ENCODE data around the gene COMMD8.
"Not testable (repeated sequence)": the region's sequence is repeated elsewhere in the genome, so short reads cannot be mapped to it uniquely, and the experiment has no call there.

Gene COMMD8

DNA sequence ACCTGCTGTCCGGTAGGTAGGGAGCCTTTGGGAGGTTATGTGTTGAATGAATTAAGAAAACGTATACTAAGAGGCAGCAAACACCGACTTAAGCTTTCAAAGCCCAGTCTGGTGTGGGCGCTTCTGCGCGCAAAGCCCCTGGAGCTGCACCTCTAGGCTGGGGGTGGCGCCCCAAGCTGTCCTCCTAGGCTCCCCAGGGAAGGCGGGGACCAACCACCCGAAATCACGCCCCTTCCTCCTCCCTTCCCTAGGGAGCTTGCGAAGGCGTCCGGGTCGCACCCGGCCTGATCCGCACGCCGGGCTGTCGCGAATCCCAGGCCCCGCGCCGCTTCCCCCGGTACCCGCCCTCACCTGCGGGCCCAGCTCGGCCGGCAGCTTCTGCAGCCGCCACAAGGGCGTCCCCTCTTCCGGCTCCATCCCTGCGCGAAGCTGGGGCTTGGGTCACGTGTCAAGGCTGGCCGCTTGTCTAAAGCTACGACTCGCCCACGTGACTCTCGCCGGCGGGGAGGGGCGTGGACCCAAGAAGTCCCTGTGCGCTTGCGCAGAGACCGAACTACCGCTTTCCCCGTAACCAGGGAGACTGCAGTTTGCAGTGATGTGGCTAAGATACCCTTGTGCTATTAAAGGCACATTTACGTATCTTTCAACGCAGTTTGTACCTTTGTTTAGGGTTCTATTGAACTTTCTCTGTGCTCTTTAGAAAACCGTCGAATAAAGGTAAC is at the start of gene COMMD8:
TSS of gene COMMD8 (minus strand) at position 468 of the 722 bp plus-strand sequence. CDS start at position 417, 51 bp downstream.
- DNase-seq: peak; percentile 80

DNA sequence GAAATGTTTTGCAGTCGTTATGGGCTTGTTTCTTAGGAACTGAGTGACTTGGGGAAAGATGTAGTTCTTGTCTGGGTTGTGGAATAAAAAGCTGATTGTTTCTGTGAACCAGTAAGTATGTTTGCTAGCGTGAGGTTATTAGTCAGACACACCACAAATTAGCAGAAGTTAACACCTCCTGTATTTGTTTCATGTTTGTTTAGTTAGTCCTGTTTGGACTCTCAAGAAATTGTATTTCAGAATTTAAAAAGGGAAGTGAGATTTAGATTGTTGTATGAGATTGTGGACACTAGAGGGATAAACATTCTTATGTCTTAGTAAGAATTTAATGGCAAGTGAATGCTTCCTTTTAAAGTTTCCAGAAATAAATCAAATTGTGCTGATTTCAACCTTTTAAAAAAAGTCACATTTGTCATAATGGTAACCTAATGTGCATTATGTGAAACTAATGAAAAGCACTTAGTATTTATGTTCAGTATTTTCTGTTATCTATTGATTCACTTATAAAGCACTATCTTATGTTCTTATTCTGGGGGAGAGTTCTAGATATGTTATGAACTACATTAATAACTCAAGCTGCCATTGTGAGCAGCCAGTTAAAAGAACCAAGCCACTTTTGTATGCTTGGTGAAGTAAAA is 47.1 kb upstream of the COMMD8 start:
- DNase-seq: no peak

DNA sequence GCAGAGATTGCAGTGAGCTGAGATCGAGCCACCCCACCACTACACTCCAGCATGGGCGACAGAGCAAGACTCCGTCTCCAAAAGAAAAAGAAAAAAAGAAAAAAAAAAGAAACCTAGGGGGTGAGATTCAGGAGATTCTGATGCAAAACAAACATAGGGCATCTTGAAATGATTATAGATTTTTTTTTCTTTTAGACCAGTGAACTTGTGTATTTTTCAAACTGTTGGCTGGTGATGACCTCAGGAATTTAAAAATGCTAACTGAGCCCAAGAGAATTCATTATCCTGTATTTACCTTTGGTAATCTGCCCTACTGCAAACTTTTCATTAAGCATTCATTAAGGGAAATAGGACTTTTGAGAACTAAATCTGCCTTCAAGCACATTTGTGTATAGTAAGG is 42.2 kb upstream of the COMMD8 start:
- DNase-seq: no peak

DNA sequence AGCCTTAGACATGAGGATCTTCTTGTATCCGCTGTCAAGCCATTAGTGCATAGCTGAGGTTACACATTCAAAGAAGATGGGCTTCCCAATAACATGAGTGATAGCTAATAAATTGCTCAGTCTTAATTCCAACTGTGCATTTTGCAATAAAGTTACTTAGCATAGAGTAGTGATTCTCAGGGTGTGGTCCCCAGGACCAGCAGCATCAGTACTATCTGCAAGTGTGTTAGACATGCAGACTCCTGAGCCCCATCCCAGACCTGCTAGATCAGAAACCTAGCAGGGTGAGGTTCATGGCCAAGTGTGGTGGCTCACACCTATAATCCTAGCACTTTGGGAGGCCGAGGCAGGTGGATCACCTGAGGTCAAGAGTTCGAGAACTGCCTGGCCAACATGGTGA is 41.6 kb upstream of the COMMD8 start:
- DNase-seq: no peak

DNA sequence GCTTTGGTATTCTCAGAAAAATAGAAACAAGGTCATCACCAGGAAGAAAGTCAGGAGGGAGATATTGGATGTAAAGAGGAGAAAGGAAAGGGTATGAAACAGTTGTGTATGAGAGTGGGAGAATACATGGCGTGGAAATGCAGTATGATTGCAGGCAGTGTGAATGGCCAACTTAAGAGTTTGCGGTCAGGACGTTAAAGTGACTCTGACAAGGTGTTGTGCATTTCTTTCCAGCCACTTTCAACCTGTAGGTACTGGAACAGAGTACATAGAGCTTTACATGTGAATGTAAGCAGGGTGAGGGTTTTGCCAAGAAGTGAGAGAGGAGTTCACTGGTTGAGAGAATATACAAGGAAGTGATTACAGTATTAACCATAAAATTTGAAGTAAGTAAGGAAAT is 37.3 kb upstream of the COMMD8 start:
- no peak for DNase-seq

DNA sequence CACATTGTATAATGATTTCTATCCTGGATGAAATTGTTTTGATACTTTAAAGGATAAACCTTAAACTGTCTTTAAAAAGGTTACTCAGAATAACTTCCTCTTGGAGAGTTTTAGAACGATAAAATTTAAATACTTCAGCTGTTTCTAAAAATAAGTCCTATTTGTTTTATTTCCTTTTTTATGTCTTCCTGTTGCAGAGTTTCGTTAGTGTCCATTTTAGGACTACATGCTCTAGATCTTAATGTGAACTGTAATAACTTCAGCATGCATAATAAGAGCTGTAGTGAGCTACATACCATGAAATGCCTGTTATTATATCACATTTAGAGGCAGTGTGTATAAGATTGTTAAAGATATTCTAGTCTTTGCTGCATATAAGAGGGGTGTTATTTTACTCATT is 36.2 kb upstream of the COMMD8 start:
- DNase-seq: no peak

DNA sequence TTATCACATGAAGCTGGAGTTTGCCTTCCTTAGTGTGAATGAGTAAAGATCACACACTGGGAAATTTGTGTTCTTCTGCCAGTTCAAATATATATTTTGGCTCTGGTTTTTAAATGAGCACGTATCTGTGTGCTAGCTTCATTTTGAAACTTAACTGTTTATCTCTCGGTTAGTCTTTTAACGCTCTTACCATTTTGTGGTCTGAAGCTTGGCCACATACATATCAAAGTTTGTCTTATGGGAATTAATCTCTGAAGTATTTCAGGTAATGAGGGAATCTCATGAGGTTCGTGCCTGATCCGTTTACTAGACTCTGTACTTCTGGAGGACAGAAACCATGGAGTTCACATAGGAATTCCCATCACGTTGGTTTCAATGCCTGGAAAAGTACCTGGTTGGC is 35.4 kb upstream of the COMMD8 start:
- no peak for DNase-seq

DNA sequence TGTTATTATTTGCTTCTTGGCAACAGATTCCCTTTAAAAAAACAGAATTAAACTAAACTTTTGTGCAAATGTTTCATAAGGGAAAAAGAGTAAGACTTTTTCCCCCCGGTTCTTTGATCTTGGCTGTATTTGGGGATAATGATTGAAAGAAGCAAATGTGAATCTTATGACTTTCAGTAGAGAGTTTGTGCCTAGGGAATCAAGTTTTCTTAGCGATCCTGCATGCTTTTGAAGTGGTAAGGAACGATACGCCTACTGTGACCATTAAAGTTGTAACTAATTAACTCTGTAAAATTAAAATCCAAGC is 30.6 kb upstream of the COMMD8 start:
- DNase-seq: no peak

DNA sequence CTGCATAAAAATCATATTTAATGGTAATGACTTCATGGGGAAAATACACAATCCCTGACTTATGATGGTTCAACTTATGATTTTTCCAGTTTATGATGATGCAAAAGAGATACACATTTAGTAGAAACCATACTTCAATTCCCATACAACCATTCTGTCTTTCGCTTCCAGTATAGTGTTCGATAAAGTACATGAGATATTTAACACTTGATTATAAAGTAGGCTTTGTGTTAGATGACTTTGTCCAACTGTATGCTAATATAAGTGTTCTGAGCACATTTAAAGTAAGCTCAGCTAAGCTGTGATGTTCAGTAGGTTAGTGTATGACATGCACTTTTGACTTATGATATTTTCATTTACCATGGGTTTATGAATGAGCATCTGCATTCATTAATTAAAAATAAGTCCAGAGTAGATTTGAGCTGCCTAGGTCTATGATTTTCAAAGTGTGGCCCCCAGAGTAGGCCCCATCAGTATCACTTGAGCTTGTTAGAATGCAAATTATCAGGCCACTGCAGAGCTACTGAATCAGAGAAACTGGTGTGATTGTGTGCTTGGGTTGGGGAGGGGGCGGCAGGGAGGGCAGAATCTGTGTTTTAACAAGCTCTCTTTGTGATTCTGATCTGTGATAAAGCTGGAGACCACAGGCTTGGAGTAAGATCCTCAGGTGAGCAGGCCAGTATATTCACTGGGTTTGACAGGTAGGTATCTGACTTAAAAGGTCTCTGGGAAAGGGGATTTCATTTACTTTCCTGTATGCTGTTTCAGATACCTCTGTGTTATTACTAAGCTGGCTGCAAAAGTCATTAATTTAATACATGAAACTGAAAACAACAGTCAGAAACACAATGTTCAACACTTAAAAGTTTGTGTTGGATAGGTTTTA is 30.0 kb upstream of the COMMD8 start:
- DNase-seq: no peak

DNA sequence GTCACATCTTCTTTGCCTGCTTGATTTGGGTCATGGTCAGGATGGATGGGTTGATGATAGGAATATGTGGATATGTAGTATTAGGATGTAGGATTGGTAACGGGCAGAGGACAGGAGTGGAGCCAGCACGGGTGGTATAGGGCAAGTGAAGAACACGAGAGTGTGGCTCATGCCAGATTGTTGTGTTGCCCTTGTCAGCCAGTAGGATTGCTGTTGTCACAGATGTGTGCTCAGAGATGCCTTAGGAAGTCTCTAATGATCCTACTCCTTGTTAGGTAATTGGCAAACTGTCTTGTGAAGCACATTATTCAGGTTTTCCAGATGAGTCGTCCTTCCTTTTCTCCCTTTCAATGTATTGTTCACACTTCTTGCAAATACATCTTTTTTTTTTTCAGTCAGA is 27.0 kb upstream of the COMMD8 start:
- no peak for DNase-seq

DNA sequence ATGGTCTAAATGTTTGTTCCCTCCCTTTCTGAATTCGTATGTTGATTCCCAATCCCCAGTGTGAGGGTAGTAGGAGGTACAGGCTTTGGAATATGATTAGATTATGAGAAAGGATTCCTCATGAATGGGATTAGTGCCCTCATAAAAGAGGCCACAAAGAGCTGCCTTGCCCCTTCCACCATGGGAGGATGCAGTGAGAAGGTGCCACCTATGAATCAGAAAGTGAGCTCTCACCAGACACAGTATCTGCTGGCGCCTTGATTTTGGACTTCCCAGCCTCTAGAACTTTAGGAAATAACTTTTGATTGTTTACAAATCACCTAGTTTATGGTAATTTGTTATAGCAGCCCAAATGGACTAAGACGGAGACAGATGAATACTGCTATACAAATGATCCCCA is 25.2 kb upstream of the COMMD8 start:
- DNase-seq: no peak

DNA sequence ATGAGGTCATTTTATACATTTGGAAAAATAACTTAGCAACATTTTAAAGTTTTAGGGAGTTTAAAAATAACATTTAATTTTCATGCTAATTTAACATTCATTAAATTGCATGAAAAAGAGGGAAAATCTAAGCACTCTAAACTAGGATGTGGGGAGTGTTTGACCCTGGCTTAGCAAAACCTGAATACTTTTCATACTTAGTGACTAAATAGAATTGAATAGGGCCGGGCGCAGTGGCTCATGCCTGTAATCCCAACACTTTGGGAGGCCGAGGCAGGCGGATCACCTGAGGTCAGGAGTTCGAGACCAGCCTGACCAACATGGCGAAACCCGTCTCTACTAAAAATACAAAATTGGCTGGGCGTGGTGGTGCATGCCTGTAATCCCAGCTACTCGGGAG is 23.2 kb upstream of the COMMD8 start:
- DNase-seq: not testable (repeated sequence)

DNA sequence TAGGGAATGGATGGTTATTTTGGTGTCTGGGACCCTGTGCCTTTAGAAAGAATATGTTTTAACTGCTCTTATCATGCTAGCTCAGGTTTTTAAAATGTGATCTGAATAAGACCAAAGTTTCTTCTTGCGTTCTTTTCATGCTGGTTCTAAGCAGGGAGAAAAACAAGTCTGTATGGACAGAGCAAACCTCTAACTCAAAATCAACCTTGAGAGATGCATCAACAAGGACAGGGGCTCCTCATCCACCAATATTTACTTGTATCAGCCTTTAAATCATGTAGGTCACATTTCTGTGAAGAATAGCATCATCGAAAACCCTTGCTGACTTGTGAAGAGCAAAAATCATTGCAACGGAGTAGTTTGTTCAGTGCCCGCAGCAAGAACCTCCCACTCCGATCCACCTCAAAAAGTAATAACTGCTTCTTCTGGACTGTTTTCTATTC is 22.8 kb upstream of the COMMD8 start:
- no peak for DNase-seq

DNA sequence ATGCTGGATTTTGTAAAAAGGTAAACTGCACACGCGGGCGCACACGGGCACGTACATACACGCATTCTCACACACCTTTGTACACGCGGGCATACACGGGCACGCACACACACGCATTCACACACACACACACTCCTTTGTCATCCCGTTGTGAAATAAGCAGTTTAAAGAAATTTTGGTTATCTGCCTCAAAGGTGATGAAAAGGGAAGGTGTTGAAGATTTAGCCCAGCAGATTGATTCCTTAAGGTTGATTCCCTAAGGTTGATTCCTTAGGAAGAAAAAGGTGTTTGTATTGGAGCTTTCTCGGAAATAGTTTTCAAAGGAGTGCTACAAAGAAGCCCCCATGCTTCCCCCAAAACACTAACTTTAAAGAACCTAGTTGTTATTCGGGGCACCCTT is 22.3 kb upstream of the COMMD8 start:
- no peak for DNase-seq

DNA sequence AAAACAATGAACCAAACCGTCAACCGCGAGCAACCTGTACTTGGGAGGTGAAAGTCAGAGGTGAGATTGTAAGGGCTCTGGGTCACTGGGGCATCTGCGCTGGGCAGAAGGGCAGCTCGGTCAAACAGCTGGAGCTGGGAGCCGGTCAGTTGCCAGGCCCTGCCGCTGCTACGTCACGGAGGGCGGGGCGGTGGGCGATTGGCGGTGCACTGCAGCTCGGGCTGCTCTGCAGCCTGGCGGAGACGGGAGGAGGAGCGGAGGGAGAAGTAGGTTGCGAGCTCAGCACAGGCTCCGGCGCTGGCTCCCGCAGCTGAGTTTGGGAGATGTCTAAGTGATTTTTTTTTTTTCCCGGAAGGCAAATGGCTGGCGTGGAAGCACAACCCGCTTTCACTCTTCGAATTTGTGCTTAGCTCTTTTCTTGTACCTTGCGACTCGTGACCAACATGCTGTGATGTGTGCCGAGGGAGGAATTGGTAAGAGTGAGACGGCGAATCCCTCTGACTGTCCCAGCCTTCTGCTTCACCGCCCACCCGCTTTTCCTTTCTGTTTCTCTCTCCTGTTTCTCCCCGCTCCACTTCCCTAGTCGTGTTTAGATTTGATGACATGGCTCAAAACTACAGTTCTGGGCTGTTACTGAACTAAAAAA is 21.7 kb upstream of the COMMD8 start, which contains the start of gene ATP10D:
TSS of gene ATP10D (plus strand) at position 229 of the 646 bp plus-strand sequence. CDS start 27,266 bp downstream, outside the sequence.
- peak; percentile 65 for DNase-seq

DNA sequence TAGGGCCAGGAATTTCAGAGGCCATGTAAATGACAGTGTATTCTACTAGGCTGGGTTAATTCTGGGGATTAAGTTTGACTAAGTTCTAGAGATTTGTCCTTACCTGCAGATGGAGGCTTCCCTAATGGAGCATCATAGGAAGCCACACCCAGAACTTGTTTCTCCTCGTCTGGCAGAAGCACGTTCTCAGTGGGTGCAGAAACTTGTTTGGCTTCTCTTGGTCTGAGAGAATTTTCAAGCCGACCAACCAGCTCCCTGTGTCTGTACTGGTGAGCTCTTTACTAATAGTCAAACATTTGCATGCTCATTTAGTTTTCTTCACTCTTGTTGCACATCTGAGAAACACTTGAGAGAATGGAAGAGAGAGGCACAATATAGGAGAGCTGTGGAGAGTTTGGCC is 20.7 kb upstream of the COMMD8 start:
- DNase-seq: no peak

DNA sequence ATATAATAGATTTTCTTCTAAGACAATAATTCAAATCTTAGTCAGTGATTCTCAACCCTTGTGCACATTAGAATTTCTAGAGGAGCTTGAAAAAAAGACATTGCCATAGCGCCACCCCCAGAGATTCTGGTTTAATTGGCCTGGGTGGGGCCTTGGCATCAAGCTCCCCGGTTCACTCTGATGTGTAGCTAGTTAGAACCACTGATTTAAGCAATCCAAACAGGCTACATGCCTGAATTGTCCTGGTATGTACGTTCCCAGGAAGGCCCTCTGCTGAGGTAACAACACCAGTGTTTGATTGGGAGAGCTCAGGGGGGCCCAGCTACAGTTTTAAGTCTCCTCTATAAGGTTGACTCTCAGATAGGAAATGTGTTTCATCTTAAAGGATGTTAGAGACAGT is 20.2 kb upstream of the COMMD8 start:
- no peak for DNase-seq

DNA sequence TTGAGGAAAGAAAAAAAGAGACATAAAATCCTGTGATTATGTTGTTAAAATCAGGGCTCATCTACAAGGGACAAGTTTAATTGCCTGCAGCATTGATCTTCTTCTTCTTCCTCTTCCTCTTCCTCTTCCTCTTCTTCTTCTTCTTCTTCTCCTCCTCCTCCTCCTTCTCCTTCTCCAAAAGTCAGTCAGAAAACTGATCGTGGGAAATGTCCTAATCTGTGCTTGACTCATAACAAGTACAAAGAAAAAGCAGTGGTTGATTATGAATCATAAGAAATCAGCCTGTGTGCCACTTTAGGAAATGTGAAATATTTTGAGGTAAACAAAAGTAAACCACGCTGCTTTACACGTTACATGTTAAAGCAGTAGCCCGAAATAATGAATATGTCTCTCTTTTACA is 18.8 kb upstream of the COMMD8 start:
- no peak for DNase-seq

DNA sequence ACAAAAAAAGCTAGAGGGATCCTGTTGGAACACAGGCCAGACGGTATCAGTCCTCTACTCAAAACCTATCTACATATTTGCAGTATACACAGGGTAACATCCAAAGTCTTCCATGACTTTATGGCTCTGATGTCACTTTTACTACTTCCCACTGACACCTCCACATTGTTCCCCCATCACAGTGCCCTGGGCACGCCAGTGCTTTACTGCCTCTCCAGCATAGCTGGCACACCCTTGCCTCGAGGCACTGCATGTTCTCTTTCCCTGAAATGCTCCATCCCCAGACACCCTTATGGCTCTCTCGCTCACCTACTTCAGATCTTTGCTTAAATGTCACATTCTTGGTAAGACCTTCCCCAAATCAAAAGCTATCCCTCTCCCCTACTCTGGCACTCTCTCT is 15.3 kb upstream of the COMMD8 start:
- no peak for DNase-seq

DNA sequence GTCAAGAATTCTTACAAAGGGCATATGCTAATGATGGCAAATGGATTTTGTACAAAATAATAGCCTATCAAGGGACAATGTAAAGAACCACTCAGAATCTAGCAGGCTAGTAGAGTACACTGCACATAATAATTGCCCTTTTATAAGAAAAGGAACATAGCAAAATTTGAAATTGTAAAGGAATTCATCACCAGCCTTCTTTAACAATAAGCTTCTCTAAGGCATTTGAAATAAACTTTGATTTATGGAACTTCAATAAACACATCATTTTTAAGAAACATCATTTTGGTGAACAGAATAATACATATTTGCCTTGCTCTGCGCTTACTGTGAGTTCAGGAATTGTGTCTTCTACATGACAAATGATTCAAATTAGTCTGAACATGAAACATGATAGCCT is 11.9 kb upstream of the COMMD8 start:
- no peak for DNase-seq

DNA sequence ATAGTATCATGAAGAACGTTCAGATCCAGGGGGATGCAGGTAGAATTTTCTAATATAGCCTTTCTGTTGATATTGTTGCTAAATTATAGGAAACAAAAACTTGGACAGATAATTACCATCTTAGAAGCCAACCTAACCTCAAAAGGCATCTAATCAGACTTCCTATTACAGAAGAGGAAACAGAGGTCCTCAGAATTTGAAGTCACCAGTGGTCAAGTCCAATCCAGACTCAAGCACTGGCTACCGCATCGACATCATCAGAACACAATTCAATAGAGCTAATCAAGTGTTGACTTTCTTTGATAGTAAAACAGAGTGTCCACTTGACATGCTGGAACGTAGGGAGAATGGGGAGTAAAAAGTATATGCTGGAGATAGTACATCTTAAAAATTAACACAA is 11.3 kb upstream of the COMMD8 start:
- no peak for DNase-seq

DNA sequence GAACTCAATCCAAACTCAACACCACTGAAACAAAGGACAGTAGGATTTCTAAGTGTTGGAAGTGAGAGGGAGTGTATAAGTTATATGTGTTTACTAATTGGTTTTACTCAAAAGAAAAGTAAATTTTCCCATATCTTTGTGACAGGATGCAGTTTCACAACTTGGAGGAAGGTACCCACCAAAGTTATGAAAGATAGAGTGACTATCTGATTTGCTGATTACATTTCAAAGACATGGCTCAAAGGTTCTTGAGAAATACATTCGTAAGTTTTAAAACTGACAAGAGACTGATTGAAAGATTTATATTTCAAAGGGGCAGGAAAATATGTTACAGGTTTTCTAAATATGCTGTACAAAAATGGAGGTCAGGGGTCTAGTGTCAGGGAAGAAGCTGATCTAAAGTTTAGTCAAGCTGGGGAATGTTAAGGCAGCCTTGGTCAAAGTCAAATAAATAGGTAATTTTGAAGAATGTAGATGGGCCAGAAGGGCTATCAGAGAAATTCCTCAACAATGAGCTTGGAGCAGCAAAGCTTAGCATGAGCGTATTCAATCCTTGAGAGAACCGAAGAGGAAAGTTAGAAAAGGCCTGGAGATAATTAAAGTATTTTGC is 9.7 kb upstream of the COMMD8 start:
- no peak for DNase-seq

DNA sequence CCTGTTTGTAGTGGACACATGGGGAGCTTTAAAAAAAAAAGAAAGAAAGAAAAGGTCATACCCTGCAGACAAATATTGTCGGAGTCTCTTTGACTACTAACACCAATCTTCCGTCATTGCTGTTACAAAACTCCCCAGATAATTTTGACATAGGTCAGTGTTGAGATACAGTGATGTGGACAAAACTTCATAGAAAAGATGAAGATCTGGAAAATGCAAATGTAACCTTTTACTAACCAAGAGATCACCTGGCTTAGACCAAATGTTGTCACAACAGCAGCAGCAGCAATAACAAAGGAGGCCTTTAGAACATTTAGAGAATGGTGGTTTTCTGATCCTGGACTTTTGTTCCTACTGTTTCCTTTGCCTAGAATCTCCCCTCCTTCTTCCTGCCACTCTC is 8.1 kb upstream of the COMMD8 start:
- no peak for DNase-seq
